Natural killer cell treated with Interleukin-12 subunit alpha and Interleukin-12 subunit beta and Interleukin-15 and Interleukin-18, amount 100 ng/mL, for 72 hours (primary cell): ENCODE data around the gene ISM2. TPM values are rescaled to one million over a fixed set of nuclear protein-coding genes. Genes with fewer than 3 reads are reported as not detected.
"Not testable (repeated sequence)": the region's sequence is repeated elsewhere in the genome, so short reads cannot be mapped to it uniquely, and the experiment has no call there.

Experiments
- ATAC-seq, 2 donors: fragments of 150-1000 bp; cut with Tn5 transposase in 1 of 2; sonication (Bioruptor Pico), chemical (Tn5 transposase) in 1 of 2; 2 replicates each; pipeline ENCODE4 v1.10.0; 2021
- DNase-seq: peaks from one replicate; pipeline ENCODE4 v3.0.0; 2022; ENCODE audit warnings: low spot score
- H3K27ac Mint-ChIP-seq, 2 donors: 1 replicate in 1 of 2; 2 replicates in 1 of 2; pipeline ENCODE4 v1.8.0; 2022; ENCODE audit warnings: mixed read lengths in 2 of 2, mild to moderate bottlenecking in 1 of 2, moderate library complexity in 1 of 2
- H3K27me3 Mint-ChIP-seq, 2 donors: 1 replicate in 1 of 2; 2 replicates in 1 of 2; pipeline ENCODE4 v1.8.0; 2022; ENCODE audit warnings: mixed read lengths in 2 of 2
- H3K36me3 Mint-ChIP-seq: one replicate; pipeline ENCODE4 v1.8.0; 2022; ENCODE audit warnings: mixed read lengths
- H3K4me1 Mint-ChIP-seq, 2 donors: 1 replicate in 1 of 2; 2 replicates in 1 of 2; pipeline ENCODE4 v1.8.0; 2022; ENCODE audit warnings: low read depth in 2 of 2, mixed read lengths in 2 of 2, mild to moderate bottlenecking in 1 of 2
- H3K4me3 Mint-ChIP-seq: one replicate; pipeline ENCODE4 v1.8.0; 2022; ENCODE audit warnings: mixed read lengths
- H3K9me3 Mint-ChIP-seq: 2 replicates; pipeline ENCODE4 v1.8.0; 2022; ENCODE audit warnings: mixed read lengths
- total RNA-seq, 2 donors: library from RNA; stranded (reverse); gene quantifications; one replicate each; pipeline ENCODE4 v1.2.3, GENCODE V29; 2022

ISM2 gene
- total RNA-seq: under 1 TPM; 0.14 to 0.36 TPM

- Mint-ChIP-seq H3K4me1 (peaks cover 0 to 9% of the 10 kb centered on the region in 2 donors), H3K27me3 (peaks cover 10 to 13% of the 10 kb centered on the region in 2 donors), H3K36me3 (peaks cover 5% of the 10 kb centered on the region)
Observed at GRCh38 chr14:77498120-77498979, at the start of gene ISM2. TSS of gene ISM2 (minus strand) at chr14:77498816. CDS start at chr14:77498793, 23 bp downstream.

GRCh38 chr14:77547512-77548180 is 49.0 kb upstream of the ISM2 start:
- Mint-ChIP-seq H3K27ac (no peak overlapping the region), H3K36me3 (peaks cover 11% of the 10 kb centered on the region), H3K4me1 (peaks cover 11 to 22% of the 10 kb centered on the region in 2 donors), H3K4me3 (no peak overlapping the region), H3K27me3 (no peaks in the 10 kb centered on the region), H3K9me3 (no peaks in the 10 kb centered on the region)
- ATAC-seq (no peak), DNase-seq (no peak)

More at GRCh38 chr14:77498120-77498979, at the start of gene ISM2:
- peaks cover 3% of the 10 kb centered on the region for H3K9me3 Mint-ChIP-seq
- no peak within 1 kb of the TSS for H3K27ac Mint-ChIP-seq
- peak; percentile 86 to 90 for ATAC-seq
- peak within 1 kb of the TSS; percentile 57 for H3K4me3 Mint-ChIP-seq
- no peak for DNase-seq

- H3K4me3 Mint-ChIP-seq, H3K36me3 Mint-ChIP-seq, H3K9me3 Mint-ChIP-seq, ATAC-seq, H3K27me3 Mint-ChIP-seq, DNase-seq: not testable (repeated sequence)
- Mint-ChIP-seq H3K4me1 (peaks cover 22 to 31% of the 10 kb centered on the region in 2 donors), H3K27ac (peak overlapping the region; percentile 12 to 90)
Observed at GRCh38 chr14:77545171-77545570, 46.6 kb upstream of the ISM2 start.

- H3K9me3 Mint-ChIP-seq: no peaks in the 10 kb centered on the region
- no peak for DNase-seq
- no peaks in the 10 kb centered on the region for H3K27me3 Mint-ChIP-seq
- H3K4me1 Mint-ChIP-seq: peaks cover 22 to 28% of the 10 kb centered on the region in 2 donors
- no peak for ATAC-seq
- H3K36me3 Mint-ChIP-seq: peaks cover 4% of the 10 kb centered on the region
- no peak overlapping the region for H3K4me3 Mint-ChIP-seq
- H3K27ac Mint-ChIP-seq: peak overlapping the region; percentile 12 to 90
Observed at GRCh38 chr14:77544571-77544970, 46.0 kb upstream of the ISM2 start.

GRCh38 chr14:77543637-77544334 is 45.2 kb upstream of the ISM2 start:
- ATAC-seq: no peak

GRCh38 chr14:77543240-77543551 is 44.6 kb upstream of the ISM2 start:
- Mint-ChIP-seq H3K27me3 (no peaks in the 10 kb centered on the region), H3K4me1 (peaks cover 23 to 28% of the 10 kb centered on the region in 2 donors), H3K36me3 (peaks cover 4% of the 10 kb centered on the region), H3K9me3 (no peaks in the 10 kb centered on the region), H3K4me3 (no peak overlapping the region), H3K27ac (peak overlapping the region; percentile 58 to 90)
- no peak for DNase-seq
- ATAC-seq: no peak

More at GRCh38 chr14:77543637-77544334, 45.2 kb upstream of the ISM2 start:
- Mint-ChIP-seq H3K4me1 (peaks cover 22 to 28% of the 10 kb centered on the region in 2 donors), H3K36me3 (peaks cover 4% of the 10 kb centered on the region), H3K27ac (peak overlapping the region; percentile 58 to 90), H3K4me3 (no peak overlapping the region), H3K9me3 (no peaks in the 10 kb centered on the region), H3K27me3 (no peaks in the 10 kb centered on the region)
- DNase-seq: no peak

GRCh38 chr14:77542421-77543239 is 44.0 kb upstream of the ISM2 start:
- peaks cover 27 to 34% of the 10 kb centered on the region in 2 donors for H3K4me1 Mint-ChIP-seq
- peak overlapping the region; percentile 75 for H3K4me3 Mint-ChIP-seq
- DNase-seq (no peak), ATAC-seq (peak in 1 of 2 donors; percentile 52)
- no peaks in the 10 kb centered on the region for H3K9me3 Mint-ChIP-seq
- no peaks in the 10 kb centered on the region for H3K27me3 Mint-ChIP-seq
- H3K36me3 Mint-ChIP-seq: peaks cover 4% of the 10 kb centered on the region
- H3K27ac Mint-ChIP-seq: peak overlapping the region; percentile 58 to 90

GRCh38 chr14:77541905-77542304 is 43.3 kb upstream of the ISM2 start:
- ATAC-seq: peak in 1 of 2 donors; percentile 74
- peaks cover 4% of the 10 kb centered on the region for H3K36me3 Mint-ChIP-seq
- H3K27me3 Mint-ChIP-seq: no peaks in the 10 kb centered on the region
- H3K9me3 Mint-ChIP-seq: no peaks in the 10 kb centered on the region
- H3K4me3 Mint-ChIP-seq: peak overlapping the region; percentile 75
- no peak for DNase-seq
- peak overlapping the region; percentile 58 to 90 for H3K27ac Mint-ChIP-seq
- peaks cover 27 to 34% of the 10 kb centered on the region in 2 donors for H3K4me1 Mint-ChIP-seq

GRCh38 chr14:77536951-77537350 is 38.3 kb upstream of the ISM2 start:
- H3K36me3 Mint-ChIP-seq, H3K27ac Mint-ChIP-seq, H3K9me3 Mint-ChIP-seq, H3K4me3 Mint-ChIP-seq, H3K27me3 Mint-ChIP-seq, ATAC-seq, DNase-seq: not testable (repeated sequence)
- H3K4me1 Mint-ChIP-seq: peaks cover 8 to 16% of the 10 kb centered on the region in 2 donors

GRCh38 chr14:77531071-77531470 is 32.5 kb upstream of the ISM2 start:
- ATAC-seq: no peak
- Mint-ChIP-seq H3K36me3 (peaks cover 8% of the 10 kb centered on the region), H3K27ac (peak overlapping the region in 1 of 2 donors; percentile 11), H3K4me3 (no peak overlapping the region), H3K4me1 (peaks cover 5 to 14% of the 10 kb centered on the region in 2 donors), H3K9me3 (no peaks in the 10 kb centered on the region), H3K27me3 (no peaks in the 10 kb centered on the region)
- DNase-seq: no peak

GRCh38 chr14:77529963-77530362 is 31.3 kb upstream of the ISM2 start:
- DNase-seq: no peak
- no peak for ATAC-seq
- Mint-ChIP-seq H3K27me3 (no peaks in the 10 kb centered on the region), H3K4me3 (no peak overlapping the region), H3K36me3 (no peaks in the 10 kb centered on the region), H3K27ac (no peak overlapping the region), H3K4me1 (peaks cover 5 to 10% of the 10 kb centered on the region in 2 donors), H3K9me3 (no peaks in the 10 kb centered on the region)

GRCh38 chr14:77529213-77529612 is 30.6 kb upstream of the ISM2 start:
- Mint-ChIP-seq H3K36me3 (no peaks in the 10 kb centered on the region), H3K4me3 (no peak overlapping the region), H3K27me3 (no peaks in the 10 kb centered on the region), H3K27ac (no peak overlapping the region), H3K4me1 (peaks cover 5 to 12% of the 10 kb centered on the region in 2 donors), H3K9me3 (no peaks in the 10 kb centered on the region)
- no peak for ATAC-seq
- DNase-seq: no peak

GRCh38 chr14:77528701-77529100 is 30.1 kb upstream of the ISM2 start:
- not testable (repeated sequence) for H3K4me3 Mint-ChIP-seq, H3K27ac Mint-ChIP-seq, ATAC-seq, H3K9me3 Mint-ChIP-seq, H3K27me3 Mint-ChIP-seq, H3K36me3 Mint-ChIP-seq, DNase-seq
- peaks cover 5 to 12% of the 10 kb centered on the region in 2 donors for H3K4me1 Mint-ChIP-seq
